CD1c-positive myeloid dendritic cell (primary cell): ENCODE data around the gene BCL11B.

ENCODE experiments used
- DNase-seq: peaks from one replicate; pipeline ENCODE4 v3.0.0-alpha.2; 2016; ENCODE audit errors: extremely low spot score

Gene BCL11B

DNA sequence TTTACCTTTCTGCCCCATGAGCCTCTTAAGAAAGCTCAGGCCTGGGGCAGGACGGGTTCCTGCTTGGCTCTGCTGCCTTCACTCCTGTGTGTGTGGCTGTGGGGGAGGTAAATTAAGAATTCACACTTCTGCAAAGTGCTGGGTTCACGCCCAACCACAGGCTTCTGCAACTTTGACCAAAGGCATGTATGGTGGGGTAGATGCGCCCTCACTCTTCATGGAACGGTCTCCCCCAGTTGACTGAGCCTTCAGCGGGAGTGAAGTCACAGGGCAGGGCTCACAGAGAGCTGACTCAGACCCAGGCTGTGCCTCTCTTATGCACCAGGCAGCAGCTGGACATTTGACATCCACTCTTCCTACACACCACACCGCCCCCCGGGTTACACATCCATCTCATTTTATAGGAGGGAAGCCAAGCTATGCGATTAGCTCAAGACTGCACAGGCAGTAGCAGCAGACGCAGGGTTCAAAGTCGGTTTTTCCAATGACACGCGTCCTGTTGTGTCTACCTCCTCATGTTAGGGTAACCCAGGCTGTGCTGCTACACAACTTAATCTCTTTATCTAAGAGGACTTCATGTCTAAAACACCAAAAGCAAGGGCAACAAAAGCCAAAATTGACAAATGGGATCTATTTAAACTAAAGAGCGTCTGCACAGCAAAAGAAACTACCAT, 15.4 kb upstream of the BCL11B start:
- DNase-seq = no peak

DNA sequence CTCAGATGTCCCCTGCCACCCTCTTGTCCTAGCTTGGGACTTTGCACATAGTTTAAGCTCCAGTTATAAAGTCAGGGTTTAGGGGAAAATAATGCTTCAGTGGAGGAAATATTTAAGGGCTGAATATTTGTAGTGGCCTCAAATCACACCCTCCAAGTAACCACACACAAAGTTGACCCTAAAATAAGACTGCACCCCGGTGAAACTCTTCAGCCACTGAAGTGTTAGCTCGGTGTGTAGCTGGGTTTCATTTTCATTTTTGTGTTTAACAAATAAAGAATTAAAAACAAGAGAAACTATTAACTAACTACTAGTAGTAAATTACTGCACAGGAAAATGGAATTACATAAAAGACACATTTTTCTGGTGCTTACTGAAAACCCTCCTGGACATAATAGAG, 14.8 kb upstream of the BCL11B start:
- DNase-seq = no peak

DNA sequence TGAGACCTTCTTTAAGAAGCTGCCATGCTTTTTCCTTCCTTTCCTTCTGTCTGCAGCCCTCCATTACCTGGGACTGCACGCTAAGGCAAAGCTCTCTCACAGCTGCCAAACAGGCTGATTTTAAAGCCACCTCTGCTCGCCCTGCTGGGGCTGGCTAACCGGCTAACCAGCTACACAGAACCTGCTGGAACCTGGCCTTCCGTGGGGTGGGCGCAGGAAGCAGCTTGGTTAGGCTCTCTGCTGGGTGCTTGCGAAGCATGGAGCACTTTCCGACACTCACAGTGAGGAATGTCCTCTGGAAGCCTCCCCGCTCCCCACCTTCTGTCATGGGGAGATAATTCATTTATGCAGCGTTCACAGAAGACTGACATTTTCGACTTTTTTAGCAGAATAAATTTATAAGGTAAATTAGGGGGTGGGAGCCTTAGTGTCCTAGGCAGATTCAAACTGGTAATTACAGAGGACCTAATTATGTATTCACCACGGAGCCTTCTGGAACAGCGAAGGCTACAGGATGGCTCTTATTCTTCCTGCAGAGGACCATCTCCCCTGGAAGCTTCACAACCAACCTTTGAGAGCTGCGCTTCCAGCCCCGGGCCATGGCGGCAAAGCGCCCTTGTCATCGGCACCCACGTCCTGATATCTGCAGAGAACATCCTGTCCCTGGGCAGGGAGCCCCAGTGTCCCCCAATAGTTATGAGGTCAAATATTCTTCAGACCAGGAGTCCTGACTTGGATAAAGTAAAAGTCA, 12.4 kb upstream of the BCL11B start:
- DNase-seq = no peak

DNA sequence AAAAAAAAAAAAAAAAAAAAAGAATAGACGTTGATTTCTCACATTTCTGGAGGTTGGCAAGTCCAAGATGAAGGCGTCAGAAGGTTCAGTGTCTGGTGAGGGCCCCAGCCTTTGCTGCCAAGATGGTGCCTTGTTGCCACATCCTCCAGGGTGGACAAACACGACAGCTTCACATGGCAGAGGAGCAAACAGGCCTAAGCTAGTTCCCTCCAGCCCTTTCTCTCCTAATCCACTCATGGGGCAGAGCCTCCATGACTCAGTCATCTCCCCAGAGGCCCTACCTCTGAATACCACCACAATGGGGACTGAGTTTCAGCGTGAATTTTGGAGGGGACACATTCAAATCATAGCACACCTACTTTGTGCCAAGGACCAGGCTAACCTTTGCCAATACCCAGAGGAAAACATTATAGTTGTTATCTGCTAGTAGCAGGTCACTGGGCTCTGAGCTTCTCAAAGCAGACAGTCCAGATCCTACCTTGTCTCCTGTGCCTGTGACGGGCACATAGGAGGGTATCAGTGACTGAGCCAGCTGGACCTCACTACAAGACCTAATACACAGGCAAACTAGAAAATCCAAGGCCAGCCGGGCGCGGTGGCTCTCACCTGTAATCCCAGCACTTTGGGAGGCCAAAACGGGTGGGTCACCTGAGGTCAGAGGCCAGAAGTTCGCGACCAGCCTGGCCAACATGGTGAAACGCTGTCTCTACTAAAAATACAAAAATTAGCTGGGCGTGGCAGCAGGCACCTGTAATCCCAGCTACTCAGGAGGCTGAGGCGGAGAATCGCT, 10.5 kb upstream of the BCL11B start:
- DNase-seq = no peak

DNA sequence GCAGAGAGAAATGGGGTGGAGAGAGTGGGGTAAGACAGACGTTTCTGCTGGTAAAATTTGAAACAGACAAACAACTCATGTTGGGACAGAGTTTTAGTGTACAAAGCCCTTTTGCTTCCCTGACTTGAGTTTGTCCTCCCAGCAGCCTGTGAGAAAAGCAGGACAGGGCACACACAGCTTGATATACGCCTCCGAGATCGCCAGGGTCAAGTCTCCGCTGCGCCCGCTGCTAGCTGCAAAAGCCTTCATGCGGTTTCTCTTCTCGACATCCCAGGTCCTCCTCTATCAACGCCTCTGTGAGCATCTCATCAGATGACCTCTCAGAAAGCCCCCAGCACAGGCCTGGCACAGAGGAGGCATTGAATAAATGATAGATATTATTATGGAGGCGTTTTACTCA, 9.4 kb upstream of the BCL11B start:
- DNase-seq = no peak

DNA sequence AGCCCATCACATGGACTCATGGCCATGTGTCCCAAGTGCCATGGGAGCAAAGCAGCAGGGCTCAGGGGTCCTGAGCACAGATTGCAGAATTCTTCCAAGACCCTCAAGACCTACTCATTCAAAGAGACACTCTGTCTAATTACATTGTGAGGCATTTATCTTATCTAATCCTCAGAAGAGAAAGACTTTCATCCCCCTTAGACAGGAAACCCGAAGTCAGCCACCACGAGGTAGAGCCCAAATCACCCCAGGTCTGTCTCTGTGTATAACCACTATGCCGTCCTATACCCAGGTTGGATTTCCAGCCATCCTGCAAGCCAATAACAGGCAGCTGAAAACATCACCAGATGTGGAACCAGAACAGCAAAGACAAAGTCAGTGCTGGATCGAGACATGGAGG, 8.9 kb upstream of the BCL11B start:
- no peak for DNase-seq

DNA sequence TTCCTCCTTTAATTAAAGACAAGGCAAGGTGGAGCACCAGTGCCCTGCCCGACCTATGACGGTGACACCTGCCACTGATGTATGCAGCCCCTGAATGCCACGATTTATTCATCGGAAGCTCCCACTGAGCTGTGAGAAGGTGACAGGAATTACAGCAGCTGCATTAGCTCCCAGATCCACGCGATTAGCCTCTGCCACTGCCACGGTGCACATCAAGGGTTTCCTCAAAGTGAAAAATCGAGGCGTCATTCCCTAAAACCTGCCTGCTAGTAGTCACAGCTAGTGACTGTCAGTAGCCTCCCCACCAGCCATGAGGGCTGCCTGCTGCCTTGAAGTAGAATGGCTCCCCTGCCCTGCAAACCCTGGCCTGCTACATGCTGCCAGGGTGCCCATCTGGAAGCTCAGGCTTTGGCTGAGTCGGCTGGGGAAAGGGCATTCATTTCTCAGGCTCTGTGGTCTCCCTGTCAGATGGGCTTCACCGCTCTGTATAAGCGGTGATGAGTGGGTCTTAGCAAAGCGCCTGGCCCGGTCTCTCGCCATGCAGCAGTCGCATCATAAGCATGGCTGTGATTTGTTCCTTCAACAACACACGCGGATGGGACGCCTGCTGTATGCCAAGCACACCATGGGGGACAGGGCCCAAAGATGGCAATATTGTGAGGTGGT, 8.2 kb upstream of the BCL11B start:
- no peak for DNase-seq

DNA sequence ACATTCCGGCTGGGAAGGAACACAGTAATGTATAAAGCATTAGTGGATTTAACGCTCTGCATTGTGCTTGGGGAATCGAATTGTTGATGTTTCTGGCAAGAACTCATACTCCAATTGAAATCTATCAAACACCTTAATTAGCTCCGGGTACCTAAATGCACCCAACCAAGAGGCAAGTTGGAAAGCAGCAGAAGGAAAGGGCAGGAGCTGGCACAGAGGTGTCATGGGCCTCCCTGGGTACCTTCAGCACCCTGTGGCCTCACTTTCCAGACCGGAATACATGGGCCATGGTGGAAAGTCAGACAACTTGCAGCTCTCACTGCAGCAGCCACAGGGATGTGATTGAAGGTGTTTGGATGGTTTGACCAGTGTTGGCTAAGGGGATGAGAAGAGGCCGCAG, 6.8 kb upstream of the BCL11B start:
- no peak for DNase-seq

DNA sequence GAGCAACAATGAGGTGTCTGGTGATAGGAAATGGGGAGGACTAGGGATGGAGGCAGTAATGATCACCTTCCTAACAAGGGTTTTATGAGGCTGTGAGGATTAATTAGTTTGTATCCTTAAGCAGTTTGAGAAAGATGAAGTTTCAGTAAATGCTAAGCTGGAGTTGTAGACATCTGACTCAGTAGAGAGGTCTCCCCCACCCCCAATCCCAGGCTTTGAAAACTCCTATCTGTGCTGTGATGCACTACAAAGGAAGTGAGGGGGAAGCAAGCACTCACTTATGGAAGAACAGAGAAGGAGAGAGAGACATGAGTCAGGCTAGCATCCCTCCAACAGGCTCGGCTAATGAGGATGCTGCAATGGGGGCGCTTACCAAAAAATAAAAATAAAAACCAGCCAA, 5.5 kb upstream of the BCL11B start:
- DNase-seq = no peak

DNA sequence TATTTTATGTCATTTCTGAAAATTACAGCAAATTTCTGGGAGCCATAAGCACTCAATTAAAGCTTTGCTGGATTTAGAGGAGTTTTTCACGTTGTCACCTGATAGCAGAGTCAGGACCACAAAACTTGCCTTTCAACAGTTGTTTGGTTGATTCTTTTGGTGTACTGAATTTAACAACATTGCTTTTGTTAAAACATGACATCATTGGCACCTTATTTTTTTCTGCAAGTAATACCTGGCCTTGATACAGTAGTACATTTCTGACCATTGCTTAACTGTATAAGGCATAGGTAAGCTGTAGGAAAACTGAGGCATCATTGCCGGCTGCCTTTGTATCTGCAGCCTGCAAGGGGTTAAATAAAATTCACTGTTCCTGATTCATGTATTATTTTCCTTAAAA, 4.5 kb upstream of the BCL11B start:
- no peak for DNase-seq

DNA sequence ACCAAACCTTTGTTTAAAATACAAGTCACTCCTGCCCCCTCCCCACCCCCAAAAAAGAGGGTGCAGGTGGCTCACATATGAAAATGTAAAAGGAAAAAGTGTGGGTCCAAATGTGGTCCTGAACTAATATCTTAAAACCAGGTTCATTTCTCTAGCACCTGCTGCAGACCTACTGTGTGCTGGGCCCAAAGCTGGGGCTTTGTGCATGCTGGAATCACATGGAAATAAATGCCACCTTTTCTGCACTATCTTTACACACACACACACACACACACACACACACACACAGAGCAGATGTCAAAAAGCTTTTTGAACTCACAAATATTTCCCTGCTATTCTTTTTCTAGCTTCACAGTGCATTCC, 3.2 kb upstream of the BCL11B start:
- DNase-seq = no peak

DNA sequence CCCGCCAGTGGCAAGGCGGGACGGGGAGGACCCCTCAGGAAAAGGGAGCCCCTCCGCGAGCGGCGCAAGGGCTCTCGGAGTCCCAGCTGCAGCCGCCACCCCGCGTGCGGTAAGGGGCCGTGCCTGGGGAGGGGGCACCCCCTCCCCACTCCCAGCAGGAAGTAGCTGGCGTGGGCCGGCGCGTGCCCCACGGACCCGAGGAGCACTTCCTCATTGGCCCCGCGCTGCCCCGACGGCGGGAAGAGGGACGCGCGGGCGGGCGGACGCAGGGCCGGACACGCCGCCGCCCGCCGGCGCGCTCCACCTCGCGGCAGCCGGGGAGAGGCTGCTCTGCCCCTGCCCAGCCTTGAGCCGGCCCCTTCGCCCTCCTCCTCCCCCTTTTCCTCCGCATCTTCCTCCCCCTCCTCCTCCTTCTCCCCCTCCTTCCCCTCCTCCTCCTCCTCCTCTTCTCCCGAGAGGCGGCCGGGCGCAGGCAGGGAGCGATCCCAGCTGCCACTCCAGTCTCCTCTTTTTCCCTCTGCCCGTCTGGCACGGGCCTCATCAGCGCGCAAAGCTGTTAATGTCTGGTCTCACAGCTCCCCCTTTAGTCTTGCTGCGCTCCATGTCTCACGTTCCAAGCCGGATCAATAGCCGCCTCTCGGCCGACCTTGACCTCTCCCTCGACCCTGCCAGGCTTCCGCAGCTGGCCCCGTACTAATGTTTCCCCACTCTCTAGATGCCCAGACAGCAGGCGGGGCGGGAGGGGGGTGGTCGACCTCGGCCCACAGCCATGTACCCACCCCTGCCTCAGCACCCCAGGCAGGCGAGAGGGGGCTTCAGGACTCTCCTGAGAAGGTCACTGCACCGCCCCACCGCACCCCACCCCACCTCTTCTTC, 2.6 kb upstream of the BCL11B start:
- peak; percentile 41 for DNase-seq

DNA sequence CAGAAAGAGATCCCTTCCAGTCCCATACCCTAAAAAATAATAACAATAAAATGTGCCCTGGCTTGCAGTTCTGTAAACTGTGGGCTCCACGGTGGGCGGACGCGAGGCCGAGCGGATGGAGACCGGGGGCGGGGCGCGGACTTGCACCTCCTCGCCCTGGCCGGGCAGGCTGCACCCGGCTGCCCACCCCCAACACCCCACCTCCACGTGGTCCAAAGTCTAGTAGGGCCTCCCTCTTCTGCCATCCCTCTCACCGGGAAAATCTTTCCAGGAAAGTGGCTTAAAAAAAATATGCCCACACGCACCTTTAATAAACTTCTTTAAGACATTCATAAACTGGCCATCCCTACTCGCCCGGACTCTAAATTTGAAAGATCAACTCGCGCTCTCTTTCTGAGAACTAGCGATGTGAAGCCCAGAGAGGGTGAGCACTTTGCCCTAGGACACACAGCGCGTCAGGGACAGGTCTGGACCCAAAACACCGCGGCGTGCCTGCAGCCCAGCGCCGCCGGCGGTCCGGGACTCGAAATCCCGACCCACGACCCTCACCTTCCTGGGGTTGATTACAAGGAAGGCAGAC, 1.9 kb upstream of the BCL11B start:
- DNase-seq = no peak

DNA sequence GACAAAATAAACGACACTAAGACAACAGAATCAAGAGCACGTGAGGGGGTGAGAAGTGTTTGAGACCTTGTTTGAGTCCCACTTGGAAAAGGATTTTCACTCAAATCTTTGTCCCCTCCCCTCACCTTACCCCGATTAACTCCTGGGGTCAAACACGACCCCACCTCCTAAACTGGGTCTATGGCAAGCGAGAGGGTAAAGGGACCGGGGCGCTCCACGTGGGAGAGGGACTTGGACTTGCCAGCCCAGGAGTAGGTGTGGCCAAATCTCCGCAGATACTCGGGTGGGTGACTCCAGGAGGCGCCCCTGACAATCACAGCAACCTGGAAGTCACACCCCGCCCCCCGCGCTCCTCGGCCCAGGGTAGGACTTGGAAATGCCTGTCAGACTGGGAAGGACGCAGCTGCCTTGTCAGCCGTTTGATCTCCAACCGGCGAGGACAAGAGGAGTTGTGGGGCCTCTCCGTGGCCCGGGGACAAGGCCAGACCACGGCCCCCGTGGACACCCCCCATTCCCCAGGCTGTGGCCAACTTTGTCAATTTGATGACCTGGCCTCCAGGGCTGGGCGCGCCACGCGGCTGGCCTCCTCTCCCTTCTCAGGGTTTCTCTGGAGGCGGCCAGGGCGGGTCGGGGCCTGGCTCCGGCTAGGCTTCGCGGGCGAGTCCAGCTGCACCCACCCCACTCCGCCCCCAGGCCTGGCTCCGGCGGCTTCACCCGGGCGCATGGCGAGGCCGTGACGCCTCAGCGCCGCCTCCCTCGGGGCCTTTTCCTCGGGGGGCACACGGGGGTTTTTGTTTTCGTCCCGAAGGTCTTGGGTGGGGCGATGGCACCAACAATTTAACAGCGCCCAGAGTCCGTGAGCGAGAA, 1.1 kb upstream of the BCL11B start:
- no peak for DNase-seq

DNA sequence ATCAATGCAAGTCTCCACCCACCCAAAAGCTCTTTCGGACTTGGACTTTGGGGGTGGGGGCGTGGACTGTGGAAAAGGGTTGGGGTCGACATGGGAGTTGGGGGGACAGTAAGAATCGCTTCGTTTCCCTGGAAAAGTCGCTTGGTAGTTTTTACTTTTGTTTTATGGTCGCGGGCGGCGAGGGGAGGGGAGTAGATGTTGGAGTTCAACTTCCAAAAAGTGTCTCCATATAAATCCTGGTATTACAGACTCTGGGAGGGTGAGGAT, 568 bp upstream of the BCL11B start:
- no peak for DNase-seq

DNA sequence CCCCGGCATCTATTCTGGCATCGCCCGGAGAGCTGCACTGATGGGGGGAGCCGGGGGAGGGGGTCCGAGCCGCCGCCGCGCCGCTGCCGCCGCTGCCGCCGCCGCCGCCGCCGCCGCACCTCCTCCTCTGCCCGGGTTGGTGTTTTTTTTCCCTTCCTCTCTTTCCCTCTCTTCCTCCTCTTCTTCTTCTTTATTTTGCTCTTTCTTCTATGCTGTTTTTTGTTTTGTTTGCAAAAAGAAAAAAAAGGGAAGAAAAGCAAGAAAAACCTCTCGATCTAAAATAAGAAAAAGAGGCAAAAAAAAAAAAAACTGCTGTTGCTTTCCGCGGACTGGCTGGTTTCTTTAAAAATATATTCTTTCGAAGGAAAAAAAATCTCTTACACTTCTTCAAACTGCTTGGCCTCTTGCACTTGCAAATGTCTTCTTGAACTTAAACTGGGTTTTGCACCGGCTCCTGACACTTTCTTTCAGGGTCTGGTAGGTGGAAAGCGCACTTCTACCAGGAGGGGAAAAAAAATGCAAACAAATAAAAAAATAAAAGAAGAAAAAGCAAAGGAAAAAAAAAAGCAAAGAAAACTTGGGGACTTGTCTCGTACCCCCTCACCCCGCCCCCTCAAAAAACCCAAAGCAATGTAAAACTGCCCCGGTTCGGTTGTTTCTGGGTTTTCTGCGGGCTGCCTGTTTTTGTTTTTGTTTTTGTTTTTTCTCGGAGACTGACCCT, 616 bp downstream of the BCL11B start:
- DNase-seq = no peak

DNA sequence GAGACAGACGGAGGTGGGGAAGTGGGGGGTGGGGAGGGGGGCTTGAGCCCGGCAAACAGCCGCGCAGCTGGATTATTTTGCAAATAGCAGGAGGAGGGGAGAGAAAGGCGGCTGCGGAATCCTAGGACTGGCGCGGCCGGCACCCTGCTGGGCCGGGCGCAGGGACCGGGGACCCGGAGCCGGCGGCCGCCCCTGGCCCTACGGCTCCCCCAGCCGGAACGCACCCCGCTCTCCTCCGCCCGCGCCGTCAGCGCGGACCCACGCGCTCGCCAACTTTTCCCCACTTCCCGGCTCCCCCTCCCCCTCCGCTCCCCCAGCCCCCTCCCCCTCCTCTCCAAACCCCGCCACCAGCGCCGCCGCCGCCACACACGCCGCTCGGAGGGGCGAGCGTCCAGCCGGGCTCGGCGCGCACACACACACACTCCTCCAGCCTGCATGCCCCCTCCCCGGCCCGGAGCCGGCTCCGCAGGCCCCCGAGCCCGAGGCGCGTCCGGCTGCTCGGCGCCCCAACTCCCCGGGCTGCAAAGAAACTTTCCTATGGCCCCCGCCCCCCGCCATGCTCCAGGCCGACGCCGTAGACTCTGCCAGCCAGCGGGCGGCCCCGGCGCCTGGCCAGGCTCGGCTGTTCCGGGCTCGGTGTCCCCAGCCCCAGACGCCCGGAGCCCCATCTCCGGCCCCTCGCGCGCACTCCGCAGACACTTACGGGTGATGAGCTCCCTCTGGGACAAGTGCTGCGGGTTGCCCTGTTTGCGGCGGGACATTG, 1.4 kb downstream of the BCL11B start:
- no peak for DNase-seq

DNA sequence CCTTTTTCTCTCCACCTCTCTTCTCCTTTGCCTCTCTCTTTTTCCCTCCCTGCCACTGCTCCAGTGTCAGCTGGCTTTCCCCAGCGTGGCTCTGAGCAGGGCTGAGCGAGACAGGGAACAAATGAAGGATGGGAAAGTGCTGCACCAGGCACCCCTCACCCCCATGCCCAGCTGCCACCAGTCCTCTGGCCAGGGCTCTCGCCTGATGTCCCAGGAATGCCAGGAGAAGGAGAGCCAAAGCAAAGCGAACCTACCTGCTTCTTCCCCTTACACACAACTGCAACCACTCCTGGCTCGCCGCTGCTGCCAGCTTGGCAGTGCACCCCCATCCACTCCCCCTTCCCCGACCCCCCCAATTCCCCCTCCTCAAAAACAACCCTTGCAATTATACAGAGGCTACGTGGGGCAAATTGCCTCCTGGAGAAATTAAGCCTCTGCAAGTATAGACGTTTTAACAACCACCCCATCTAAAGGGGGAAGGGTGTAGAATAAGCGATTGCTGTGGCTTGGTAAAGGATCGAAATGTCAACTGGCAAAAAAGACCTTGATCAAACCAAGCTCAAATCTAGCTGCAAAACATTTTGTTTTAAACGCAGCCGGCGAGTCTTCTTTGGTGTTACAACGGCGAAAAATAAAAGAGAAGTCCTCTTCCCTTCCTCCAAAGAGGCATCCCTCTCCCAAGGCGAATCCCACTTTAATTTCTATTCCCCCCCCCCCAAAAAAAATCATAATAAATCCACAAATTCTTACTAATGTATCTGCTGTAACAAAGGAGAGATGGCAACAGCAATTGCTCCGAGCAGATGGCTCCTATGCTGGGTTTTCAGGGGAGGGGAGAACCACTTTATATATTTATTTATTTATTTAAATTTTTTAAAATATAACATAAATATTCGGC, 2.9 kb downstream of the BCL11B start:
- no peak for DNase-seq
